RWPE1 (cell line): ENCODE data around the gene CCBE1.
"Not testable (repeated sequence)": the region's sequence is repeated elsewhere in the genome, so short reads cannot be mapped to it uniquely, and the experiment has no call there.

Experiments
- CTCF ChIA-PET: fragments of 350-600 bp; sonication (Branson Sonifier 250); formaldehyde crosslinking; extraction: SDS; loops from one replicate; lab custom pipeline; 2021; lab: Yijun Ruan, JAX
- POLR2A ChIA-PET: fragments of 400-600 bp; formaldehyde crosslinking; extraction: SDS; loops from one replicate; lab custom pipeline; 2020; ENCODE audit warnings: antibody characterized with exemption; ENCODE audit not compliant: low non-redundant PET; lab: Yijun Ruan, JAX
- DNase-seq: peaks from one replicate; pipeline ENCODE4 v3.0.0; 2012; ENCODE audit warnings: low spot score
- H3K27ac ChIP-seq: fragments of 450-650 bp; 2 replicates; pipeline ENCODE4 v1.5.1; 2017
- TF ChIP-seq, protein P1 (sequence below): fragments of 450-650 bp; conservative IDR thresholded peaks from 2 replicates; pipeline ENCODE4 v1.5.1; 2017; ENCODE audit warnings: low read depth, mild to moderate bottlenecking

Gene CCBE1

GRCh38 chr18:59718108-59718463 is 20.9 kb upstream of the CCBE1 start:
- peak overlapping the region; percentile 83 for H3K27ac ChIP-seq
- TF ChIP-seq, protein P1, sequence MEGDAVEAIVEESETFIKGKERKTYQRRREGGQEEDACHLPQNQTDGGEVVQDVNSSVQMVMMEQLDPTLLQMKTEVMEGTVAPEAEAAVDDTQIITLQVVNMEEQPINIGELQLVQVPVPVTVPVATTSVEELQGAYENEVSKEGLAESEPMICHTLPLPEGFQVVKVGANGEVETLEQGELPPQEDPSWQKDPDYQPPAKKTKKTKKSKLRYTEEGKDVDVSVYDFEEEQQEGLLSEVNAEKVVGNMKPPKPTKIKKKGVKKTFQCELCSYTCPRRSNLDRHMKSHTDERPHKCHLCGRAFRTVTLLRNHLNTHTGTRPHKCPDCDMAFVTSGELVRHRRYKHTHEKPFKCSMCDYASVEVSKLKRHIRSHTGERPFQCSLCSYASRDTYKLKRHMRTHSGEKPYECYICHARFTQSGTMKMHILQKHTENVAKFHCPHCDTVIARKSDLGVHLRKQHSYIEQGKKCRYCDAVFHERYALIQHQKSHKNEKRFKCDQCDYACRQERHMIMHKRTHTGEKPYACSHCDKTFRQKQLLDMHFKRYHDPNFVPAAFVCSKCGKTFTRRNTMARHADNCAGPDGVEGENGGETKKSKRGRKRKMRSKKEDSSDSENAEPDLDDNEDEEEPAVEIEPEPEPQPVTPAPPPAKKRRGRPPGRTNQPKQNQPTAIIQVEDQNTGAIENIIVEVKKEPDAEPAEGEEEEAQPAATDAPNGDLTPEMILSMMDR = no peak
- ChIA-PET CTCF (no interaction called here), POLR2A (no interaction called here)
- peak; percentile 82 for DNase-seq

GRCh38 chr18:59717291-59717690 is 20.1 kb upstream of the CCBE1 start:
- H3K27ac ChIP-seq = peak overlapping the region; percentile 83
- TF ChIP-seq, protein P1 = no peak
- no peak for DNase-seq
- POLR2A ChIA-PET = no interaction called here
- CTCF ChIA-PET = no interaction called here

GRCh38 chr18:59715966-59716369 is 18.7 kb upstream of the CCBE1 start:
- TF ChIP-seq, protein P1 = no peak
- POLR2A ChIA-PET = no interaction called here
- CTCF ChIA-PET = no interaction called here
- peak; percentile 75 for DNase-seq
- H3K27ac ChIP-seq = peak overlapping the region; percentile 83

DNA sequence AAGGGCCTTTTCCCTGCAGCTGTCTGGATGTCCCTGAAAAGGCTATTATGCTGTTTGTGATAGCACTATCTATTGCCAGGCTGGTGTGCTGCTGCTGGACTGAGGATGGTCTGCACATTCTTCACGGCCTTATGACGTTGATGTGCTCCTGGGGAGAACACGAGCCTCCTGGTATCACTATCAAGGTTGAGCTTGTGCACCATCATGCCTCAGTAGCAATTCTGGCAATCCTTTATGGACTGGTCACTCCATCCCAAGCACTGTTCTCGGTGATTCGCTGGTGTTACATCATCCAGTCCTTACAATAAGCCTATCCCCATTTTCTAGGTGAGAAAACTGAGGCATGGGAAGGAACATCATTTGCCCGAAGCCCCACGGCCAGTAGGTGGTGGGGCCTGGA is 18.2 kb upstream of the CCBE1 start:
- no peak for DNase-seq
- TF ChIP-seq, protein P1 = no peak
- H3K27ac ChIP-seq = peak overlapping the region; percentile 83
- CTCF ChIA-PET = no interaction called here
- POLR2A ChIA-PET = no interaction called here

DNA sequence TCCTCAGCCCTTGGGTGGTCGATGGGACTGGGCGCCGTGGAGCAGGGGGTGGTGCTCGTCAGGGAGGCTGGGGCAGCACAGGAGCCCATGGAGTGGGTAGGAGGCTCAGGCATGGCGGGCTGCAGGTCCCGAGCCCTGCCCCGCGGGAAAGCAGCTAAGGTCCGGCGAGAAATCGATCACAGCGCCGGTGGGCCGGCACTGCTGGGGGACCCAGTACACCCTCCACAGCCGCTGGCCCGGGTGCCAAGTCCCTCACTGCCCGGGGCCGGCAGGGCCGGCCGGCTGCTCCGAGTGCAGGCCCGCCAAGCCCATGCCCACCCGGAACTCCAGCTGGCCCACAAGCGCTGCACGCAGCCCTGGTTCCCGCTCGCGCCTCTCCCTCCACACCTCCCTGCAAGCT is 16.9 kb upstream of the CCBE1 start:
- DNase-seq, CTCF ChIA-PET, H3K27ac ChIP-seq, POLR2A ChIA-PET: not testable (repeated sequence)

GRCh38 chr18:59712311-59712710 is 15.1 kb upstream of the CCBE1 start:
- no peak for DNase-seq
- TF ChIP-seq, protein P1 = no peak
- POLR2A ChIA-PET = no interaction called here
- no peak overlapping the region for H3K27ac ChIP-seq
- CTCF ChIA-PET = interaction anchor here (1.0 kb wide), 1 partner anchor 15 kb away, joined by 3 read pairs; the partner anchor contains the start of gene CCBE1

DNA sequence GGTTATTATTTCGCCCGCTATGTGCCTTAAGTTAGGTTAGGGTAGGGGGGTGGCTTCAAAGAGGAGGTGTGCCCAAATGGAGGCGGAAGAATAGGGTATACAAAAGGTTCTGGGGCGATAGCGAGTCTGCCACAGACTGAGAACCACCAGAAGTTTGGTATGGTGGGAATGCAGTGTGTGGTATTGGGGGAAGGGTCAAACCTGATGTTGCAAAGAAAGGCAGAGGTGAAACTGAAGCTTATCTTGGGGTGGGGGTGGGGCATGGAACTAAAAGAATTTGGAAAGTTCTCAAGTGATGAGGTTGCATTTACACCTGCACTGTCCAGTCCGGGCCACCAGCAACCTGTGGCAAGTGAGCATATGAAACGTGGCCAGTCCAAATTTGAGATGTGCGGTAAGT is 11.8 kb upstream of the CCBE1 start:
- POLR2A ChIA-PET = no interaction called here
- no peak for DNase-seq
- H3K27ac ChIP-seq = no peak overlapping the region
- TF ChIP-seq, protein P1 = no peak
- CTCF ChIA-PET = interaction anchor here (1.2 kb wide), 1 partner anchor 12 kb away, joined by 4 read pairs; the partner anchor contains the start of gene CCBE1
